Skeletal muscle tissue (tissue), 3 donors: ENCODE results near the gene C17orf114.
A peak's percentile ranks its signal among the peaks of the same experiment; 100 is the strongest.

ENCODE experiments used
- H3K27ac ChIP-seq: one replicate; pipeline ENCODE4 v1.7.0; 2013; ENCODE audit warnings: mild to moderate bottlenecking, low read depth, low read length, inconsistent platforms
- H3K27me3 ChIP-seq, 3 donors: one replicate each; pipeline ENCODE4 v1.7.0; 2013; ENCODE audit warnings: low read length in 3 of 3; ENCODE audit not compliant: control insufficient read depth in 3 of 3, insufficient read depth in 3 of 3
- H3K36me3 ChIP-seq, 3 donors: one replicate each; pipeline ENCODE4 v1.7.0; 2013; ENCODE audit warnings: low read length in 3 of 3; ENCODE audit not compliant: control insufficient read depth in 3 of 3, insufficient read depth in 3 of 3
- H3K4me1 ChIP-seq, 3 donors: one replicate each; pipeline ENCODE4 v1.7.0; 2013; ENCODE audit warnings: low read length in 3 of 3, mild to moderate bottlenecking in 3 of 3; ENCODE audit not compliant: control insufficient read depth in 3 of 3, insufficient read depth in 3 of 3
- H3K4me3 ChIP-seq, 3 donors: one replicate each; pipeline ENCODE4 v1.7.0; 2013; ENCODE audit warnings: low read length in 3 of 3
- H3K9ac ChIP-seq, 3 donors: one replicate each; pipeline ENCODE4 v1.7.0; 2013; ENCODE audit warnings: low read length in 3 of 3, mild to moderate bottlenecking in 3 of 3, moderate library complexity in 2 of 3, low read depth in 1 of 3
- H3K9me3 ChIP-seq, 3 donors: one replicate each; pipeline ENCODE4 v1.7.0; 2013; ENCODE audit warnings: low read length in 3 of 3; ENCODE audit not compliant: control insufficient read depth in 3 of 3
- donor health status: Osteomylitis.

C17orf114 gene

GRCh38 chr17:4772235-4772613 lies 29.9 kb downstream of the C17orf114 start:
- no peaks in the 10 kb centered on the region for H3K9me3 ChIP-seq
- no peaks in the 10 kb centered on the region for H3K4me1 ChIP-seq
- no peak overlapping the region for H3K4me3 ChIP-seq
- H3K9ac ChIP-seq, result no peak overlapping the region
- H3K27ac ChIP-seq, result no peak overlapping the region
- H3K36me3 ChIP-seq, result no peaks in the 10 kb centered on the region
- H3K27me3 ChIP-seq, result peaks cover 14 to 23% (median 18%) of the 10 kb centered on the region in 3 donors

- Histone ChIP-seq H3K9me3 (no peaks in the 10 kb centered on the region), H3K27ac (no peak within 1 kb of the TSS), H3K36me3 (no peaks in the 10 kb centered on the region), H3K9ac (no peak within 1 kb of the TSS), H3K4me1 (no peaks in the 10 kb centered on the region), H3K27me3 (peaks cover 14 to 23% (median 18%) of the 10 kb centered on the region in 3 donors), H3K4me3 (no peak within 1 kb of the TSS)
Measured at GRCh38 chr17:4771519-4772234, 30.5 kb downstream of the C17orf114 start, which contains the start of gene TM4SF5. TM4SF5 (plus strand) TSS chr17:4771886; CDS start chr17:4771923, 37 bp downstream.

- H3K27me3 ChIP-seq, result peaks cover 14 to 21% (median 18%) of the 10 kb centered on the region in 3 donors
- no peaks in the 10 kb centered on the region for H3K9me3 ChIP-seq
- no peaks in the 10 kb centered on the region for H3K36me3 ChIP-seq
- no peaks in the 10 kb centered on the region for H3K4me1 ChIP-seq
- H3K9ac ChIP-seq, result no peak overlapping the region
- no peak overlapping the region for H3K4me3 ChIP-seq
- no peak overlapping the region for H3K27ac ChIP-seq
Measured at GRCh38 chr17:4769628-4770027, 32.5 kb downstream of the C17orf114 start.

- Histone ChIP-seq H3K4me1 (no peaks in the 10 kb centered on the region), H3K9me3 (no peaks in the 10 kb centered on the region), H3K27ac (no peak overlapping the region), H3K4me3 (no peak overlapping the region), H3K9ac (no peak overlapping the region), H3K27me3 (peaks cover 10 to 13% (median 12%) of the 10 kb centered on the region in 3 donors), H3K36me3 (no peaks in the 10 kb centered on the region)
Measured at GRCh38 chr17:4768298-4768697, 33.8 kb downstream of the C17orf114 start.

- Histone ChIP-seq H3K9me3 (no peaks in the 10 kb centered on the region), H3K27me3 (peaks cover 4 to 6% (median 5%) of the 10 kb centered on the region in 3 donors), H3K27ac (peak overlapping the region; percentile 50), H3K9ac (peak overlapping the region in 1 of 3 donors; percentile 47), H3K4me1 (no peaks in the 10 kb centered on the region), H3K4me3 (no peak overlapping the region), H3K36me3 (no peaks in the 10 kb centered on the region)
Measured at GRCh38 chr17:4766723-4767122, 35.4 kb downstream of the C17orf114 start.

GRCh38 chr17:4766201-4766600 lies 35.9 kb downstream of the C17orf114 start:
- Histone ChIP-seq H3K4me3 (no peak overlapping the region), H3K4me1 (no peaks in the 10 kb centered on the region), H3K27me3 (peaks cover 0 to 3% (median 0%) of the 10 kb centered on the region in 3 donors), H3K36me3 (no peaks in the 10 kb centered on the region), H3K27ac (peak overlapping the region; percentile 50), H3K9ac (peak overlapping the region in 1 of 3 donors; percentile 47), H3K9me3 (no peaks in the 10 kb centered on the region)

- no peaks in the 10 kb centered on the region for H3K36me3 ChIP-seq
- no peaks in the 10 kb centered on the region for H3K4me1 ChIP-seq
- peak overlapping the region; percentile 60 for H3K27ac ChIP-seq
Measured at GRCh38 chr17:4764595-4764994, 37.5 kb downstream of the C17orf114 start.

GRCh38 chr17:4759776-4760236 lies 42.3 kb downstream of the C17orf114 start:
- no peaks in the 10 kb centered on the region for H3K36me3 ChIP-seq

More at GRCh38 chr17:4764595-4764994, 37.5 kb downstream of the C17orf114 start:
- Histone ChIP-seq H3K9me3 (no peaks in the 10 kb centered on the region), H3K9ac (no peak overlapping the region), H3K4me3 (no peak overlapping the region), H3K27me3 (no peaks in the 10 kb centered on the region)

GRCh38 chr17:4753392-4753791 lies 48.7 kb downstream of the C17orf114 start:
- H3K27me3 ChIP-seq, result peaks cover 29 to 33% (median 30%) of the 10 kb centered on the region in 3 donors
- no peak overlapping the region for H3K4me3 ChIP-seq
- no peaks in the 10 kb centered on the region for H3K9me3 ChIP-seq
- H3K4me1 ChIP-seq, result peaks cover 0 to under 1% (median 0%) of the 10 kb centered on the region in 3 donors
- no peak overlapping the region for H3K9ac ChIP-seq
- no peaks in the 10 kb centered on the region for H3K36me3 ChIP-seq
- H3K27ac ChIP-seq, result no peak overlapping the region

More at GRCh38 chr17:4759776-4760236, 42.3 kb downstream of the C17orf114 start:
- H3K9ac ChIP-seq, result no peak overlapping the region
- no peak overlapping the region for H3K4me3 ChIP-seq
- H3K4me1 ChIP-seq, result no peaks in the 10 kb centered on the region
- H3K27me3 ChIP-seq, result peaks cover 0 to 9% (median 6%) of the 10 kb centered on the region in 3 donors
- no peak overlapping the region for H3K27ac ChIP-seq
- H3K9me3 ChIP-seq, result no peaks in the 10 kb centered on the region

- no peaks in the 10 kb centered on the region for H3K36me3 ChIP-seq
- no peak overlapping the region for H3K9ac ChIP-seq
- H3K9me3 ChIP-seq, result no peaks in the 10 kb centered on the region
- no peak overlapping the region for H3K27ac ChIP-seq
- H3K27me3 ChIP-seq, result peaks cover 31 to 35% (median 33%) of the 10 kb centered on the region in 3 donors
- H3K4me3 ChIP-seq, result no peak overlapping the region
- peaks cover 0 to 4% (median 0%) of the 10 kb centered on the region in 3 donors for H3K4me1 ChIP-seq
Measured at GRCh38 chr17:4751932-4752331, 50.2 kb downstream of the C17orf114 start.
